GM12874 (cell line): Measurements from ENCODE around the gene FANCM.

Experiments used
- CTCF ChIP-seq: IDR thresholded peaks from 2 replicates; pipeline ENCODE4 v1.5.1; 2011; ENCODE audit warnings: low read depth, mild to moderate bottlenecking, control low read depth, low read length, moderate library complexity; ENCODE audit not compliant: insufficient read depth

Gene FANCM

GRCh38 chr14:45181329-45181728 is 45.6 kb downstream of the FANCM start:
- no peak for TF ChIP-seq CTCF

- no peak for TF ChIP-seq CTCF
These were observed 46.1 kb downstream of the FANCM start for GRCh38 chr14:45181806-45182205.

GRCh38 chr14:45185100-45185814 is 49.5 kb downstream of the FANCM start:
- TF ChIP-seq CTCF, result no peak

GRCh38 chr14:45194964-45195363 is 59.2 kb downstream of the FANCM start:
- TF ChIP-seq CTCF, result no peak

- TF ChIP-seq CTCF, result no peak
These were observed 62.8 kb downstream of the FANCM start for GRCh38 chr14:45198551-45198950.

GRCh38 chr14:45199230-45199629 is 63.5 kb downstream of the FANCM start:
- TF ChIP-seq CTCF, result no peak

- peak; percentile 31 for TF ChIP-seq CTCF
These were observed 66.2 kb downstream of the FANCM start for GRCh38 chr14:45201905-45202304.

GRCh38 chr14:45204241-45204640 is 68.5 kb downstream of the FANCM start:
- no peak for TF ChIP-seq CTCF
